Testis (tissue), 3 donors: ENCODE results near the gene CES4A. TPM values are rescaled to one million over a fixed set of nuclear protein-coding genes. Genes with fewer than 3 reads are reported as not detected.

Source experiments
- DNase-seq: peaks from one replicate; pipeline ENCODE4 v3.0.0-alpha.2; 2019
- H3K27ac ChIP-seq, 2 donors: fragments of 200-600 bp; sonication (generic); one replicate each; pipeline ENCODE4 v1.5.1; 2019
- H3K27me3 ChIP-seq: fragments of 200-600 bp; sonication (generic); one replicate; pipeline ENCODE4 v1.5.1; 2019
- H3K36me3 ChIP-seq: fragments of 200-600 bp; sonication (generic); one replicate; pipeline ENCODE4 v1.5.1; 2017; ENCODE audit warnings: low read depth; ENCODE audit errors: missing control alignments
- H3K4me1 ChIP-seq: fragments of 200-600 bp; sonication (generic); one replicate; pipeline ENCODE4 v1.5.1; 2019
- H3K4me3 ChIP-seq, 2 donors: fragments of 200-600 bp; sonication (generic); one replicate each; pipeline ENCODE4 v1.5.1; 2017 to 2019
- H3K9me3 ChIP-seq: fragments of 200-600 bp; sonication (generic); one replicate; pipeline ENCODE4 v1.5.1; 2017
- POLR2A ChIP-seq: fragments of 450-650 bp; IDR thresholded peaks from one replicate; pipeline ENCODE4 v1.6.1; 2017; ENCODE audit warnings: antibody characterized with exemption, mild to moderate bottlenecking, moderate library complexity
- WGBS, 2 donors: methylation state at CpG; one replicate each; pipeline ENCODE4 v1.1.5; 2018; 5-methylcytosine and 5-hydroxymethylcytosine counted together
- intact Hi-C: fragments of 100-400 bp; cut with DNase I; formaldehyde crosslinking; loops from one replicate; pipeline ENCODE4 v1.15.1; 2023; ENCODE audit warnings: low total_unique reads
- polyA plus RNA-seq: library from polyadenylated mRNA; stranded (reverse); fragments of 350-450 nt; fragmentation: Illumina TruSeq; extraction: RNeasy Lipid Tissue Mini Kit (QIAGEN cat#74804); gene quantifications from one replicate; pipeline ENCODE4 v1.2.3, GENCODE V29; 2014; ENCODE audit warnings: low read depth, low replicate concordance; ENCODE audit not compliant: insufficient read depth
- total RNA-seq, 2 donors: library from RNA; depleted of rRNA; stranded (reverse); fragments of >200 nt; gene quantifications; one replicate each; pipeline ENCODE4 v1.2.3, GENCODE V29; 2016
- TF ChIP-seq, protein P1 (sequence below), 3 experiments: fragments of 450-650 bp in 2 of 3; fragments of 200-600 bp in 1 of 3; sonication (generic) in 1 of 3; IDR thresholded peaks; one replicate each; pipeline ENCODE4 v1.5.1; 2016 to 2019; ENCODE audit warnings: antibody characterized with exemption in 3 of 3, mild to moderate bottlenecking in 2 of 3, moderate library complexity in 1 of 3

Gene CES4A
- total and polyA plus RNA-seq, 3 donors from 2014 or later, result 12.2 to 25.0 (median 17.0) TPM

DNA sequence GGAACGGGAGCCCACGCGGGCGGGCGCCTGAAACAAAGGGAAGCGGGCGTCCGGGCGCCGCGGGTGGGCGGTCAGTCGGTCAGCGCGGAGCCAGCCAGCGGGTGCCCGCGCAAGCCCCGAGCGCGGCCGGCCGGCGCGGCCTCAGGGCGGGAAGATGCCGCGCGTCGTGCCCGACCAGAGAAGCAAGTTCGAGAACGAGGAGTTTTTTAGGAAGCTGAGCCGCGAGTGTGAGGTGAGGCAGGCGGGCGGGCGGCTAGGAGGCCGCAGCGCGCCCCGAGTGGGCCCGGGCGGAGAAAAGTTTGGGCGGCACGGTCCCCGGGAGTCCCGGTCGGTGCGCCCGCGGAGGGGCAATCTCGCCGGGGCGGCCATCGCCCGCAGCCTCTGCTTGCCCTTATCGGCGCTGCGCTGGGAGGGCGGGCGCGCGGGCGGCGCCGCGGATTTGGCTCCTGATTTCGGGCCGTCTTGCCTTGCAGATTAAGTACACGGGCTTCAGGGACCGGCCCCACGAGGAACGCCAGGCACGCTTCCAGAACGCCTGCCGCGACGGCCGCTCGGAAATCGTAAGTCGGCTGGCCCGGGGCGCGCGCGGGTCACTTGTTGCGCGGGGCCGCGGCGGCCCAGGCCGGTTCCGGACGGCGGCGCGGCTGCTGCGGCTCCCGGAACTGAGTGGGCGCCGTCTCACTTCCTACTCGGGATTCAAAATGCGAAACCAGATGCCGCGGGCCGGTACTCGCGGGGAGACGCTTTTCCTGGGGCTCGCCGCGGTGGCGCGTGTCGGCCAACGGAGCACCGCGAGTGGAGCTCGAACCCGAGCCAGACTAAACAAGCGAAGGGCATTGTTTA, 41.1 kb downstream of the CES4A start:
- DNase-seq, result peak; percentile 77
- WGBS, 2 donors, result 0 to 1% methylated on average over 1 to 99 of the region's 123 CpGs
- peak overlapping the region; percentile 94 to 98 for H3K27ac ChIP-seq
- H3K4me3 ChIP-seq, result peak overlapping the region; percentile 77 to 89
- H3K4me1 ChIP-seq, result peaks cover 7% of the 10 kb centered on the region
- no peaks in the 10 kb centered on the region for H3K9me3 ChIP-seq
- H3K36me3 ChIP-seq, result no peaks in the 10 kb centered on the region
- TF ChIP-seq, protein P1, sequence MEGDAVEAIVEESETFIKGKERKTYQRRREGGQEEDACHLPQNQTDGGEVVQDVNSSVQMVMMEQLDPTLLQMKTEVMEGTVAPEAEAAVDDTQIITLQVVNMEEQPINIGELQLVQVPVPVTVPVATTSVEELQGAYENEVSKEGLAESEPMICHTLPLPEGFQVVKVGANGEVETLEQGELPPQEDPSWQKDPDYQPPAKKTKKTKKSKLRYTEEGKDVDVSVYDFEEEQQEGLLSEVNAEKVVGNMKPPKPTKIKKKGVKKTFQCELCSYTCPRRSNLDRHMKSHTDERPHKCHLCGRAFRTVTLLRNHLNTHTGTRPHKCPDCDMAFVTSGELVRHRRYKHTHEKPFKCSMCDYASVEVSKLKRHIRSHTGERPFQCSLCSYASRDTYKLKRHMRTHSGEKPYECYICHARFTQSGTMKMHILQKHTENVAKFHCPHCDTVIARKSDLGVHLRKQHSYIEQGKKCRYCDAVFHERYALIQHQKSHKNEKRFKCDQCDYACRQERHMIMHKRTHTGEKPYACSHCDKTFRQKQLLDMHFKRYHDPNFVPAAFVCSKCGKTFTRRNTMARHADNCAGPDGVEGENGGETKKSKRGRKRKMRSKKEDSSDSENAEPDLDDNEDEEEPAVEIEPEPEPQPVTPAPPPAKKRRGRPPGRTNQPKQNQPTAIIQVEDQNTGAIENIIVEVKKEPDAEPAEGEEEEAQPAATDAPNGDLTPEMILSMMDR (IDR thresholded peaks at IDR 0.05), result no peak
- no peak for TF ChIP-seq POLR2A
- intact Hi-C loops, result no loop called here
- H3K27me3 ChIP-seq, result no peaks in the 10 kb centered on the region

DNA sequence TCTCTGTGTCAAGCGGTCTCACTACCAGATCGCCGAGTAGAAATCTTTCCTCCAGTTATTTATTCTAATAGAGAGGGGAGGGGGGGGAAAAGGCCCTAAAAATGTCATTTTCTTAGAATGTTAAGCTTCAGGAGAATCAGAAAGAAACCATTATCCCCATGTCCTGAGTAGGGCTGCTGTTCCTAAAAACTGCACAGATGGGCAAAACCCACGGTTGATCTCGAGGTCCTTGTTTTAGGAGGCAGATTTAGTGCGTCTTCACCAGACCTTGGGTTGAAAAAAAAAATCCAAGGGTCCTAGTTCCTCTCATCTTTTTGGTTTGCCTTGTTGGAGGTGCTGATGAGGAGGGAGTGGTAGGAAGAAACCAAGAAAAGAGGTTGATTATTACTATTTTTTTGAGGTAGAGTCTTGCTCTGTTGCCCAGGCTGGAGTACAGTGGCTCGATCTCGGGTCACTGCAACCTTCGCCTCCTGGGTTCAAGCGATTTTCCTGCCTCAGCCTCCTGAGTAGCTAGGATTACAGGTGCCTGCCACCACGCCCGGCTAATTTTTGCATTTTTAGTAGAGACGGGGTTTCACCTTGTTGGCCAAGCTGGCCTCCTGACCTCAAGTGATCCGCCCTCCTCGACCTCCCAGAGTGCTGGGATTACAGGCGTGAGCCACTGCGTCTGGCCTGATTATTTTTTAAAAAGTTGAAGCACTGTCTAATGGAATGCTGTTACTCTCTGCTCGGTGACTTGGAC, 42.0 kb downstream of the CES4A start:
- no peaks in the 10 kb centered on the region for H3K36me3 ChIP-seq
- H3K4me1 ChIP-seq, result peaks cover 7% of the 10 kb centered on the region
- TF ChIP-seq, protein P1 (IDR thresholded peaks at IDR 0.05), result no peak
- TF ChIP-seq POLR2A, result no peak
- intact Hi-C loops, result no loop called here
- DNase-seq, result peak; percentile 12
- H3K4me3 ChIP-seq, result peak overlapping the region; percentile 77 to 89
- H3K9me3 ChIP-seq, result no peaks in the 10 kb centered on the region
- no peaks in the 10 kb centered on the region for H3K27me3 ChIP-seq
- peak overlapping the region; percentile 94 to 98 for H3K27ac ChIP-seq
- WGBS, 2 donors, result 36 to 42% methylated on average over 18 of the region's 18 CpGs

GRCh38 chr16:67034487-67034886, 46.1 kb downstream of the CES4A start:
- WGBS, 2 donors, result 39 to 61% methylated on average over 4 of the region's 4 CpGs
- H3K27ac ChIP-seq, result no peak overlapping the region
- DNase-seq, result no peak

GRCh38 chr16:67035364-67035763, 47.0 kb downstream of the CES4A start:
- peaks cover 6% of the 10 kb centered on the region for H3K4me1 ChIP-seq
- WGBS, 2 donors, result 78 to 91% methylated on average over 1 of the region's 1 CpG
- no peak for DNase-seq
- no peak overlapping the region for H3K27ac ChIP-seq
- intact Hi-C loops, result no loop called here
- TF ChIP-seq, protein P1 (IDR thresholded peaks at IDR 0.05), result no peak
- TF ChIP-seq POLR2A, result no peak
- H3K4me3 ChIP-seq, result no peak overlapping the region
- H3K36me3 ChIP-seq, result no peaks in the 10 kb centered on the region
- H3K9me3 ChIP-seq, result no peaks in the 10 kb centered on the region
- no peaks in the 10 kb centered on the region for H3K27me3 ChIP-seq

More at GRCh38 chr16:67034487-67034886, 46.1 kb downstream of the CES4A start:
- Histone ChIP-seq H3K27me3 (no peaks in the 10 kb centered on the region), H3K4me1 (peaks cover 7% of the 10 kb centered on the region), H3K9me3 (no peaks in the 10 kb centered on the region), H3K36me3 (no peaks in the 10 kb centered on the region), H3K4me3 (no peak overlapping the region)
- intact Hi-C loops, result no loop called here
- no peak for TF ChIP-seq POLR2A
- TF ChIP-seq, protein P1 (IDR thresholded peaks at IDR 0.05), result no peak
